Thymus (tissue), 11 donors: ENCODE measurements around the gene DUSP19. TPM values are rescaled to one million over a fixed set of nuclear protein-coding genes. Genes with fewer than 3 reads are reported as not detected.

Experiments used
- DNase-seq, 9 donors: peaks; one replicate each; pipeline ENCODE4 v3.0.0-alpha.2; 2013; ENCODE audit warnings: low spot score in 9 of 9, low read depth in 6 of 9, missing footprints in 1 of 9
- H3K27ac ChIP-seq, 2 donors: one replicate each; pipeline ENCODE4 v1.5.1; 2013; ENCODE audit warnings: control low read depth in 1 of 2, low read depth in 1 of 2, low read length in 1 of 2, mild to moderate bottlenecking in 1 of 2, moderate library complexity in 1 of 2
- H3K27me3 ChIP-seq, 2 donors: one replicate each; pipeline ENCODE4 v1.5.1; 2013; ENCODE audit warnings: low read length in 1 of 2; ENCODE audit not compliant: control insufficient read depth in 2 of 2, insufficient read depth in 1 of 2
- H3K36me3 ChIP-seq, 2 donors: one replicate each; pipeline ENCODE4 v1.5.1; 2013; ENCODE audit warnings: low read length in 1 of 2, mild to moderate bottlenecking in 1 of 2, moderate library complexity in 1 of 2; ENCODE audit not compliant: control insufficient read depth in 2 of 2, insufficient read depth in 2 of 2
- H3K4me1 ChIP-seq, 2 donors: one replicate each; pipeline ENCODE4 v1.5.1; 2013; ENCODE audit warnings: low read length in 2 of 2; ENCODE audit not compliant: control insufficient read depth in 2 of 2, insufficient read depth in 2 of 2
- H3K4me3 ChIP-seq, 2 donors: one replicate each; pipeline ENCODE4 v1.5.1; 2013; ENCODE audit warnings: low read length in 2 of 2, control low read depth in 1 of 2, mild to moderate bottlenecking in 1 of 2
- H3K9me3 ChIP-seq, 2 donors: one replicate each; pipeline ENCODE4 v1.5.1; 2013; ENCODE audit warnings: low read length in 1 of 2, mild to moderate bottlenecking in 1 of 2; ENCODE audit not compliant: control insufficient read depth in 2 of 2, insufficient read depth in 1 of 2
- WGBS: extraction: QIAGEN DNeasy Blood & Tissue Kit; methylation state at CpG from one replicate; pipeline ENCODE4 v1.1.7; 2013; 5-methylcytosine and 5-hydroxymethylcytosine counted together
- polyA plus RNA-seq: library from polyadenylated mRNA; stranded (reverse); fragments of 200-250 nt; gene quantifications from one replicate; pipeline ENCODE4 v1.2.3, GENCODE V29; 2013
- total RNA-seq: library from RNA; stranded (reverse); fragments of 120-200 nt; gene quantifications from one replicate; pipeline ENCODE4 v1.2.4, GENCODE V29; 2013
- donor health status: healthy.

DUSP19 gene
- total and polyA plus RNA-seq, 2 donors: 2.0 to 2.8 TPM

DNA sequence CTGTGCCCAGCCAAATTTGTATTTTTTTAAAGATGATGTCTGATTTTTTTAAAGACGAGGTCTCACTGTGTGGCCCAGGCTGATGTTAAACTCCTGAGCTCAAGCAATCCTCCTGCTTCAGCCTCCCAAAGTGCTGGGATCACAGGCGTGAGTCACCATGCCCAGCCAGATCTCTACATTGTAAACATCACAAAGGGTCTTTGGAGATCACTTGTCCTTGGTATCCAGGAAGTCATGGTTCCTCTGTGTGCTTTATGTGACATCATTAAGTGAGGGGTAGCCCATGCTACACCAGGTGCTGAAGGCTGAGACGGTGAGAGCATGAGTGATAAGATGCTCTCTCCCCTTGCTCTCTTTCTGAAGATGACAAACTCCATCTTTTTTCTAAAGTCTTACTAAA lies 38.7 kb downstream of the DUSP19 start:
- 94% methylated on average over 3 of the region's 3 CpGs for WGBS
- H3K9me3 ChIP-seq: no peaks in the 10 kb centered on the region
- no peak overlapping the region for H3K4me3 ChIP-seq

DNA sequence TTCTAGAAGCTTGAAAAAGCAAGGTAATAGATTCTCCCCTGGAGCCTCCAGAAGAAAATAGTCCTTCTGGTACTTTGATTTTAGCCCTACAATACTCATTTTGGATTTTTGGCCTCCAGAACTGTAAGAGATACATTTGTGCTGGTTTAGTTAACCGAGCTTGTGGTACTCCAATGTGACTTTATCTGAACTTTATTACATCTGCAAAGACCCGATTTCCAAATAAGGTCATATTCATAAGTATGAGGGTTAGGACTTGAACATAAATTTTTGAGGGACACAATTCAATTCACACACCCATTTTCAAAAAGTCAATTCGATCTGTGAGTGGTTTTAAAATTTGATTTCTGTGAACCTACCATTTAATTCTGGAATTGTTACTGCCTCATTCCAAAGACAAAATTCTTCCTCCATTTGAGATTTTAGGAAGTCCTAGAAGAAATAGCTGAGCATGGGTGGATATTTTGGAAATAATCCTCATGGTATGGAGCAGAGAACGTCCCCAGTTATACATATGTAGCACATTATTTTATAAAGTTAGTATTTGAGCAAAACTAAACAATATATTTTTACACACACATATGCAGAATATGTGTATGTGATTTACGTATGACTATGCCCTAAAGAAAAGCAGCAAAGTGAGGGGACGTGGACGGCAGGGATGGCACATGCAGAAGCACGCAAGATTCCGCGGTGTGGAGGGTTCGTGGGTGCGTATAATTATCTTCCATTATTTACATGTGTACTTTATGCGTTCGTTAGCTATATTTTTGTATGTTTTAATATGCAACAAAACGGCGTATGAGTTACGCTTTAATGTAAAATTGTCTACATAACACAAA lies 44.8 kb downstream of the DUSP19 start:
- 32% methylated on average over 17 of the region's 17 CpGs for WGBS
- no peaks in the 10 kb centered on the region for H3K27me3 ChIP-seq
- H3K4me1 ChIP-seq: peaks cover 6 to 10% of the 10 kb centered on the region in 2 donors
- peak overlapping the region in 1 of 2 donors; percentile 98 for H3K27ac ChIP-seq
- peaks cover 0 to 3% of the 10 kb centered on the region in 2 donors for H3K36me3 ChIP-seq
- peak overlapping the region; percentile 84 to 99 for H3K4me3 ChIP-seq
- peaks cover 0 to 3% of the 10 kb centered on the region in 2 donors for H3K9me3 ChIP-seq
- peak in 1 of 9 donors; percentile 13 for DNase-seq

More for the DNA sequence above, 38.7 kb downstream of the DUSP19 start:
- no peak for DNase-seq
- no peak overlapping the region for H3K27ac ChIP-seq
- H3K4me1 ChIP-seq: no peaks in the 10 kb centered on the region
- no peaks in the 10 kb centered on the region for H3K27me3 ChIP-seq
- no peaks in the 10 kb centered on the region for H3K36me3 ChIP-seq

DNA sequence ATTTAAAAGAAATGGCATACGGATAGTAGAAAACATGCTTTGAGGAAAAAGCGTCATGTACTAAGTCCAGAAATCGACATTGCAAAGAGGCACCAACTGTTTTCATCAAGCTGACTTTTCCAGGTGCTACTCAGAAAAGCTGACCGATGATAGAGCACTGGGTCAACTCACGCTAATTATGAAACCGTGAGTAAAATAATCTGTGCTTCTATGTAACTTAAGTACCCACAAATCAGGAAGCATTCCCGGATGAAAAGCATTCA lies 45.3 kb downstream of the DUSP19 start:
- WGBS: under 1% methylated on average over 7 of the region's 7 CpGs
- Histone ChIP-seq H3K36me3 (peaks cover 0 to 3% of the 10 kb centered on the region in 2 donors), H3K4me3 (peak overlapping the region; percentile 84 to 99), H3K27ac (peak overlapping the region; percentile 46 to 98), H3K9me3 (peaks cover 0 to 3% of the 10 kb centered on the region in 2 donors), H3K4me1 (peaks cover 6 to 10% of the 10 kb centered on the region in 2 donors), H3K27me3 (no peaks in the 10 kb centered on the region)
- DNase-seq: no peak

DNA sequence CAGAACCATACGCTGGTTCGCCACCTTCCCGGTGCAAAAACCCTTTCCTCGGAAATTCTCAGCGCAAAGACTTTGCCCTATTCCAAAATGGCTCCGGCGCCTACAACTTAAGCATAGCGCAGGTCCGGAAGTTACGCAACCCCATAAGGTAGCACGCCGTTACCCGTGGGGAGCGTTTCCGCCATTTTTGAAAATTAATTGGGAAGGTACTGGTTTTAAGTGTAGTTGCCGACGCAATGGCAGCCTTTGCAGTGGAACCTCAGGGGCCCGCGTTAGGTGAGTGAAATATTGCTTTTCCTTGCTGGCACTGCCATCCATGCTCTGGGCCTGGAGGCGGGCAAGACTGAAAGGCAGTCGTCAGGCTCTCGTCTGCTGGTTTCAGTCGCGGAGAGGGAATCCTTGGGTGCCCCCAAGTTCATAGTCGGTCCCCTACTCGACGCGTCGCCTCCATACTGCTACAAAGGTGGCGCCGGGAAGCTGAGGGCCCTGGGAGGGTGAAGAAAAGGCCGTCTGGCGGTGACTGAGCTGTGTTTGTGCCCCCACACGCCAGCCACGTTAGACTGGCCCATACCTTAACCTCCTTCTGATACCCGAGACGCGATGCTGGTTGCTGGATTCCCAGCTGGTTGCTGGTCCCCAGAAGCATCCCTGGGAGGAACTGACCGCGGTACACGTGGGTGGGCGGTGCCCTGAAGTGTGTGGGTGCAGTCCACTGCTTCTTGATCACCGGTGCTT lies 45.8 kb downstream of the DUSP19 start, which contains the start of gene NUP35:
Gene NUP35 (plus strand): TSS at position 222 of the 735 bp plus-strand sequence. CDS start 15 bp downstream, at position 237.
- peak within 1 kb of the TSS; percentile 92 to 98 for H3K27ac ChIP-seq
- H3K4me3 ChIP-seq: peak within 1 kb of the TSS; percentile 84 to 99
- peak; percentile 77 to 95 (median 86) for DNase-seq
- under 1% methylated on average over 43 of the region's 43 CpGs for WGBS
- H3K4me1 ChIP-seq: peaks cover 6 to 10% of the 10 kb centered on the region in 2 donors
- peaks cover 0 to 3% of the 10 kb centered on the region in 2 donors for H3K9me3 ChIP-seq
- peaks cover 0 to 3% of the 10 kb centered on the region in 2 donors for H3K36me3 ChIP-seq
- H3K27me3 ChIP-seq: no peaks in the 10 kb centered on the region

DNA sequence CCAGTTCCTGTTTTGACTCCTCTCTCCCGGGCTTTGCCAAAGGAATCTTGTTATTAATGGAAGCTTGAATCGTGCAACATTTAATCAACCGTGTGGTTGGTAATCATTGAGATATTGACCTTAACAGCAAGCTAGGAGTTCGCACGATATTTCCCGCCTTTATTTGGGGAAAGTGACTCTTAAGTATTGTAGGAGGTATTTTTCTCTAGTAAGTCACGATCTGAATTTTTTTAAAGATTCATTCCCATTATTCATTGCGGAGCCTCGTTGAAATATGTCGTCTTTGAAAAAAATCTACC lies 46.4 kb downstream of the DUSP19 start:
- under 1% methylated on average over 10 of the region's 10 CpGs for WGBS
- DNase-seq: peak in 3 of 9 donors; percentile 3 to 24 (median 10)
- peaks cover 6 to 10% of the 10 kb centered on the region in 2 donors for H3K4me1 ChIP-seq
- peak overlapping the region; percentile 84 to 99 for H3K4me3 ChIP-seq
- H3K27ac ChIP-seq: peak overlapping the region; percentile 92 to 98
- peaks cover 0 to 3% of the 10 kb centered on the region in 2 donors for H3K9me3 ChIP-seq
- no peaks in the 10 kb centered on the region for H3K27me3 ChIP-seq
- H3K36me3 ChIP-seq: peaks cover 0 to 6% of the 10 kb centered on the region in 2 donors

DNA sequence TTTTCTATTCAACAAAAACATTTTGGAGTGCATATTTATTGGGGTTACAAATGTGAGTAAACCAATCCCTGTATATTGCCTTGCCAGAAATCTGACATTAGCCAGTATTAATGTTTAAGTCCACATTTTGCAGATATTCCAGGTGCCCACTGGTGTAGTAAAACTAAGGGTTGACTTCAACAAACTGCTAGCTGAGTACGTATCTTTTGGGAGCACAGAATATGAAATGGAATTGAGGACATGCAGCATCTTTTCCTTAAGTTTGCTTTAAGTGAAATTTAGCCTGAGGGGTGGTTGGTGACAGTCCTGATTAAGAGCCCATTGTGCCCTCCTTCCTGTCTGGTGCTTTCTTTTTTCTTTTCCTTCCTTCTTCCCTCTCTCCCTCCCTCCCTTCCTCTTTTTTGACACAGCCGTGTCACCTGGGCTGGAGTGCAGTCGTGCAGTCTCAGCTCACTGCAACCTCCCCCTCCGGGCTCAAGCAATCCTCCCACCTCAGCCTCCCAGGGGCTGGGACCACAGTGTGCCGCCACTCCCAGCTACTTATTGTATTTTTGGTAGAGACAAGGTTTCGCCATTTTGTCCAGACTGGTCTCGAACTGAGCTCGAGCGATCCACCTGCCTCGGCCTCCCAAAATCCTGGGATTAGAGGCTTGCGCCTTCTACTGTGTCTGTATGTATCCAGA lies 47.3 kb downstream of the DUSP19 start:
- H3K4me1 ChIP-seq: peaks cover 6 to 10% of the 10 kb centered on the region in 2 donors
- DNase-seq: peak in 2 of 9 donors; percentile 5 to 7
- peaks cover 0 to 7% of the 10 kb centered on the region in 2 donors for H3K36me3 ChIP-seq
- WGBS: 84% methylated on average over 11 of the region's 11 CpGs
- no peak overlapping the region for H3K27ac ChIP-seq
- peaks cover 0 to 3% of the 10 kb centered on the region in 2 donors for H3K9me3 ChIP-seq
- H3K4me3 ChIP-seq: peak overlapping the region in 1 of 2 donors; percentile 99
- H3K27me3 ChIP-seq: no peaks in the 10 kb centered on the region

DNA sequence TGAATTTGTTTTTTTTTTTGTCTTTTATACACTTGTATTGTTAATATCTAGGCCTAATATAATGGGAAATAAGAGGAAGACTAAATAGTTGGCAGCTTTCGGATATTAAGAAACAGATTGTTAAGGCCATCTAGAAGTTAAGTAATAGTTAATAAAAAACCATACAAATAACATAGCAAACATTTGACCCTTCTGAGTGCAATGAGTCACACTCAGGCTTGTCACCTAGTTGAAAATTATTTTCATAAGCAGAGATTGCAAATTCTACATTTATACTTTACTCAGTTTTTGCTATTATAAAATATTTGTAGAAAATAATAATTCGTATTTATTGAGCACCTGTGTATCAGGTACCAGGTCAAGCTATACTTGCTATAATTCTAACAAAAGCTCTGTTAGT lies 48.1 kb downstream of the DUSP19 start:
- Histone ChIP-seq H3K4me3 (no peak overlapping the region), H3K27me3 (no peaks in the 10 kb centered on the region), H3K27ac (no peak overlapping the region), H3K9me3 (peaks cover 0 to 3% of the 10 kb centered on the region in 2 donors), H3K36me3 (peaks cover 0 to 13% of the 10 kb centered on the region in 2 donors), H3K4me1 (peaks cover 6 to 10% of the 10 kb centered on the region in 2 donors)
- DNase-seq: no peak
- WGBS: 98% methylated on average over 2 of the region's 2 CpGs

DNA sequence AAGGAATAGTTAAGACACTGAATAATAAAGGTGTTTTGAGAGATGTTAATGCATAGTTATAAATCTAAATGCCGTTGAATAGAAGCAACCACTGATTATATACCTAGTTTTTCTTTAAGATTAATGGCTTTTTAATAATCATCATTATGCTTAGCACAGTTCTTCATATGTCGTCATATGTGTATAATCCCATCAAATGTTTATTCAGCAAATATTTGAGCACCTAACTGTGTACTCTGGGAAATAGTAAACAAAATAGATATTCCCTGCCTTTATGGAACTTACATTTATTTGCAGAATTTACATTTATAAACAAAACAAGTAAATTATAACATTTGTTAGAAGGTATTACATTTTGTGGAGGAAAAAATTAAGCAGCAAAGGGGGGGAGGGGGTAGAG lies 55.5 kb downstream of the DUSP19 start:
- Histone ChIP-seq H3K4me3 (no peak overlapping the region), H3K9me3 (no peaks in the 10 kb centered on the region), H3K27me3 (no peaks in the 10 kb centered on the region), H3K27ac (no peak overlapping the region), H3K4me1 (no peaks in the 10 kb centered on the region), H3K36me3 (peaks cover 4 to 34% of the 10 kb centered on the region in 2 donors)
- no peak for DNase-seq
- WGBS: over 99% methylated on average over 2 of the region's 2 CpGs
